IPS DF 4.7 (cell line): ENCODE results near the gene MAJIN.

Experiments
- DNase-seq: peaks from one replicate; pipeline ENCODE4 v3.0.0-alpha.2; 2013; ENCODE audit warnings: low spot score; ENCODE audit errors: extremely low read depth

Gene MAJIN

DNA sequence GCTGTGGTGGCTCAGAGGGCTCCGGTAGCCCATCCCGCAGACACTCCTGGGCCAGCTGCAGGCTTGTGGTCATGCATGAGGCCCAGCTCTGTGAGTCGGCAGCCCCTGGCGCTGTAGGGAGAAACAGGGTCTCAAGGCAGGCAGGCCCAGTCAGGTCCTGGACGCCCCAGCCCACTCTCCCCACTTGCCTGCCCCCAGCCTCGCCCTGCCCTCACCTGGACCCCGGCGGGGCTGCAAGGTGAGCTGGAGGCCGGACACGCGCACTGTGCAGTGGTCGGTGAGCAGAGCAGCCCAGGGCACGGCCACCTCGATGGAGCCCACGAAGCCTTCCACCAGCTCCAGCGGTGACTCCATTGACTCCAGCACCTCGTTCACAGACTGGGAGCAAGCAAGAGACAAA is 57.8 kb downstream of the MAJIN start:
- no peak for DNase-seq

DNA sequence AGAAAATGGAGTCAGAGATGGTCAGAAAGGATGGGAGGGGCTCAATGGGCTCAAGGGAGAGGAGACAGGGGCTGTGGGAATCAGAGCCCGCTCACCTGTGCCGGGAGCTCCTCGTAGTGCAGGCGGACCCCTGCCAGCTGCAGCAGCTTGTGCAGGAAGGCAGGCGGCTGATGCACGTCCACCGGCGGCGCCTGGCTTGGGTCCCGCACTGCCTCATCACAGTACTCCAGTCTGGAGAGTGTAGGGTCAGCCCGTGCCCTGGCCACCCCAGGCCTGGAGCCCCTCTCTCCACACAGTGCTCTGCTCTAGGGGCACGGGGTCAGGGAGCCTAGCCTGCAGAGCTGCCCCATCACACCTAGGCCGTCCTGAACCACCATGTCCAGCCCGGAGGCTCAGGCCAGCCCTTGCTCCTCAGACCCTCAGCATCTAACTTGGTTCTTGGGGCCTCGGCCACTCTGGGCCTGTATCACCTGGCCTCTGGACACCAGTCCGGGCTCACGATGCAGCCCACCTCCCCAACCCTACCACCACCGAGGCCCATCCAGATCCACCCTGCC is 58.7 kb downstream of the MAJIN start:
- no peak for DNase-seq

DNA sequence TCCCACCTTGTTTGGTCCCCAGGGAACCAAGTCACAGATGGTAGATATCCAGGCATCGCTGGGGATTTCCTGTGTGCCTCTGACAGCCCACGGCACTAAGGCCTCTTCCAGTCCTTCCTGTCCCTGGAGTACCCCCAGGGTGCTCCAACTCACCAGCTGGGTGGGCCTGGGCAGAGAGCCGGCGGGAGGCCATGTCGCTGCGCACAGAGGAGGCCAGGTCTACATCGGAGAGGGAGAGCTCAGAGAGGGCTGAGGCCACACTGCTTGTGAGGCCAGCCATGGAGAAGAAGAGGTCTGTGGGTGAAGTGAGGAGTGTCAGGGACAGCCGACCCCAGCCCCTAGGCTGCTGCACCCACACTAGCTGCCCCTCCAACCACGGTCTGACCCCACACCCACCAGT is 60.2 kb downstream of the MAJIN start:
- no peak for DNase-seq

DNA sequence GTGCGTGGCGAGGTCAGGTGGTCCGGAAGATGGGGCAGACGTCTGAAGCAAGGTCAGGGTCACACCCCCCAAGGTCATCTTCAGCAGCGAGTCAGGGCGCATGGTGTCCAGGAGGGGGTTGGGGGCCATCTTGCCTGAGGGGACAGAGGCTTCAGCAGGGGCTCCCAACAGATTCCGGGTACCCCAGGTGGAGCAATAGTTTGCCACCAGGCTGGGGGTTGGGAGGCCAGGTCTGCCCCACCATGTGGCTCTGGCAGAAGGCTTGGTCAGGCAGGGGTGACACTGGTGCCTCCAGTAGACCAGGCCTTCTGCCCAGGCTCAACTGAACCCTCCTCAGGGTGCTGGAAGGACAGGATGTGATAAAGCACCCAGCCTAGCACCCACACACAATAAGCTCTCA is 60.8 kb downstream of the MAJIN start:
- no peak for DNase-seq

- DNase-seq = no peak
Measured at GRCh38 chr11:64910451-64911093, 61.3 kb downstream of the MAJIN start.

DNA sequence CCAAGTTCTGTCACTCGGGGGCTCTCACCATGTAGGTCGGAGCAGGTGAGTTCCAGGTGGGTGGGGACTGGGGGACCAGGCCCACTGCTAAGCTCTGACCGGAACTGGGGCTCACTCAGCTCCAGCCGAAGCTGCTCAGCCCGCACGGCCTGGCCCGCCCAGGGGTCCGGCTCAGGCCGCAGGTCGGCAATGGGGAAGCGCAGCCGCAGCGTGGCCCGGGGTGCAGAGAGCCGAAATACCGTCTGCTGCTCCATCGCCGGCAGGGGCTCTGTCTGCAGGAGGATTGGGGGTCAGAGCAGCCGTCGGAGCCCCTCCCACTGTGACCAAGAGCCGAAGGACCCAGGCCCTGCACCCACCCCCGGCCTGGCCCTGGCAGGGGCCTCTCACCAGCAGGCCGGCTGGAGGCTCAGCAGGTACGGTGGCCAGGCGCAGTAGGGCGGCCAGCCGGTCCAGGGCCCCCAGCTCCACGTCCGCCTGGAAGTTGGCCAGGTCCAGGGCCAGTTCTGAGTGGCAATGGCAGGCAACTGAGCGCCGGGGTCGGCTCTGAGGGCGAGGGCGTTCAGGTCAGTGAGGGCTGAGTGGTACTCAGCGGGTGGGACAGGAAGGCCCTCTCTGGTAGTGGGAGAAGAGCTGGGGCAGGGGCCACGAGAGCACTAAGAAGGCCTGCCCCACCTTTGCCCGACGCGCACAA is 62.1 kb downstream of the MAJIN start:
- no peak for DNase-seq

GRCh38 chr11:64908766-64909165 is 63.1 kb downstream of the MAJIN start:
- DNase-seq = no peak

DNA sequence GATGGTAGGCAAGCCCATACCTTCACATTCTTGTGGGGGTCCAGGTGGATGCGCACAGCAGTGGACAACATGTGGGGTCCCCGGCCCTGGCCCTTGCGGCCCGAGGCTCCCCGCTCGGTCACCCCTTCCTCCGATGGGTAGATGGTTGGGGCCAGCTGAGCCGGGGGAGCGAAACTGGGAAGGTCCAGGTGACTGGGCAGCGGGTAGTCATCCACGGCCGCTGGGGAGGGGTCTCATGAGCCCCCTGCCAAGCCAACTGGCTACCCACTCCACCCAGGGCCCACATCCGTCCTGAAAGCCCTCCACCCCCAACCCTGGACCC is 65.6 kb downstream of the MAJIN start:
- DNase-seq = no peak

- no peak for DNase-seq
Measured at GRCh38 chr11:64905516-64906313, 66.2 kb downstream of the MAJIN start.

DNA sequence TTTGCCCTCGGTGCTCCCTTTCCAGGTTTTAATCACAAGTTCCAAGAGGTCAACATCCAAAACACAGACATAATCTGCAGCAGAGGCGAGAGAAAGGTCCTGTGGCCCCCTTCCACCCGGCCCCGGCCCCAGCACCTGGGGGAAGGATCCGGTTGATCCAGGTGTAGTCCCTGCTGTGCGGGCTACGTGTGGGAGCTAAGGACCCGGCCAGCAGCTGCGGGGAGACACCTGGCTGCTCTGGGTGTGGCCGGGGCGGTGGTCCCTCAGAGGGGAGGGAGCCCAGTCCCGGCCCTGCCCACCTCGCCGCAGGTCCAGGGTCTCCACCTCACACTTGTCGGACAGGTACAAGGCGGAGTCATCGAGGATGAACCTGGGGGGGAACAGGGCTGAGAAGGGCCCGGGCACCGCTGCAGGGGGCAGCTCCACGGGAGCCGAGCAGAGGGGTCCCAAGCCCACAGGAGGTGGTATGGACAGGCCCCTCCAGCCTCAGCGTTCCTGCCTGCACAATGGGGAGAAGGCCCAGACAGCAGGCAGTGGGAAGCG is 68.5 kb downstream of the MAJIN start:
- no peak for DNase-seq

GRCh38 chr11:64902102-64902900 is 69.6 kb downstream of the MAJIN start:
- no peak for DNase-seq

GRCh38 chr11:64900774-64901173 is 71.1 kb downstream of the MAJIN start:
- DNase-seq = no peak

GRCh38 chr11:64900263-64900678 is 71.6 kb downstream of the MAJIN start:
- no peak for DNase-seq

DNA sequence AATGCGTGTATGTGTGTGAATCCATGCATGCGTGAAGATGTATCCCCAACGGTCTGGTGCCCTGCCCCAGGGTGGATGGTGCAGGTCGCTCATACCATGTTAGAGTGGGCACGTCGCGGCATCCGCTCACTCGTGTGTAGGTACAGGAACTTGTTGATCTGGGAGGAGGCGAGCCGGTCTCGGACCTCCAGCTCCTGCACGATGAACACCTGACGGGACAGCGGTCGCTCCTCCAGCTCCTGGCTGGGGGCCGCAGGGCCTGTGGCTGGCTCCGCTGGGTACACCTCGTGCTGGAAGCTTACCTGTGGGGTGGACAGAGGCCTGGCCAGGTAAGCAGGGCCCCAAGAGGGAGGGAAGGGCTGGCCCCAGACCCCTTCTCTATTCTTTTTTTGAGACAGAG is 73.4 kb downstream of the MAJIN start:
- DNase-seq = no peak

DNA sequence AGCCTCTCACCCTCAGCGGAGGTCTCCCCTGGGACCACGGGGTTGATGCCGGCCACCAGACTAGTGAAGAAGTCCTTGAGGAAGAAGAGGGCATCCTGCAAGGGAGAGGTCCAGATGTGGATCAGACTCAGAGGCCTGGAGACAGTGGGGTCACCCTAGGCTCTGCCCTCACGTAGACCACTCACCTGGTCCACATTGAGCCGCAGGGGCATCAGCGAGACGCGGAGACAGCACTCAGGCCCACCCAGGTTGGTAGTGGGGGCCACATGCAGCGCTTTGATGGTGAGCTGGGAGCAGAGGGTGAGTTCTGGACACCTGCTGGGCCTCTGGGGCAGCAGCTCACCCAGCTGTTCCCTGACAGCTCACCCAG is 73.8 kb downstream of the MAJIN start:
- no peak for DNase-seq

GRCh38 chr11:64897381-64898075 is 74.4 kb downstream of the MAJIN start:
- DNase-seq = no peak

- no peak for DNase-seq
Measured at GRCh38 chr11:64896448-64897022, 75.4 kb downstream of the MAJIN start.

GRCh38 chr11:64894812-64895452 is 77.0 kb downstream of the MAJIN start:
- DNase-seq = no peak

GRCh38 chr11:64894070-64894811 is 77.7 kb downstream of the MAJIN start:
- no peak for DNase-seq
